ENCODE data around the gene KCTD2.
"Not testable (repeated sequence)": the region's sequence is repeated elsewhere in the genome, so short reads cannot be mapped to it uniquely, and the experiment has no call there.

The KCTD2 gene

DNA sequence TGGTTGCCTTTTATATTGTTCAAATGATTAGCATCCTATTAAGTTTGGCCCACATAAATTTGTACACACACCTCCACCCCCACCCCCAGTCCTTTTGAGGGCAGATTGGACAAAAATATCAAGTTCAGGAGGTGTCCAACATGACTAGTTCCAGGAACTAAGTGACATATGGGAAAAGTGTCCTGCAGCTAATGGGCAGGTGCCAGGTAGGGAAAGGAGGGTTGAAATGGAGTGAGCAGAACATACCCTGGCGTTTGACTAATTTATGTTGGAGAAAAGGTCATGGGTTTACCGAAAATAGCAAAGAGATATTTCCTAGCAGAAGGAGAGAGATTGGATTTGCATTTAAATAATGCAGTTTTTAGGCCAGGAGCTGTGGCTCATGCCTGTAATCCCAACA, 4.9 kb downstream of the KCTD2 start:
- DNase-seq (ENCODE audit: low spot score): no peak

DNA sequence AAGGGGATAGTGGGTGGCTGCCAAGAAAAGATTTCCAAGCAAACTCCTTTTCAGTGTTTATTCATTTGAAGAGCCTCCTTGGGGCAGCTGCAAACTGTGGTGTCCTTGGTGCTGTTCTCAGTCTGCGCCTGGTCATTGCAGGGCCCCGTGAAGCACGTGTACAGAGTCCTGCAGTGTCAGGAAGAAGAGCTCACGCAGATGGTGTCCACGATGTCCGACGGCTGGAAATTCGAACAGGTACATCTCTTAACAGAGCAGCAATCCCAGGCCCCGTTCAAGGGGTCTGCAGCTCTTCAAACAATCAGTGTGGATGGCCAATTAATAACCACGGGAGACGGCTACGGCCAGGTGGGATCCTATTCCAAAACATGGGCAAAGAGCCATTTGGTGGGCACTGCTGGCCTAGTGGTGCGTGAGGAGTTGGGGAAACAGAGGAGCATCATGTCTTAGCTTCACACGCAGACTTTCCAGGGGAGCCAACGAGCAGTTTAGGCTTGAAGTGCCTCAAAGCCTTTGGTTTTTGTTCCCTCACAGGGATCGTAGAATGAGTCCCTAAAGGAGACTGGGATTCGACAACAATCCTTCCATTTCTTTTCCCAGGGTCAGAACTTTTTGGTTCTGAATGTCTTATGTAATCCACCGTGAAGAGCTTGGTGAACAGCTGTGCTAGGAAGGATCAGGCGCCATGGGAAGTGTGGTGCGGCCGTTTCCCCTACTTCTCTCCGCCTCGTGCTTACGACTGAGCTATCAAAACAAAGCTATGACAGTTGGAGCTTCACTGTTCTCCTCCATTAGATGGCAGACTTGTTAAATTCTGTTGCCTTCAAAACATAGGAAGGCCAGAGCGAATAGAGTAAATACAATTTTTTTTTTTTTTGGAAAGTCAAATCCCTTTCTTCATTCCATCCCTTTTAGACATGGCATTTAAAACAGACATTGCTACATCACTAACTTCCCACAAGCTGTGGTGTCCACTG, 12.6 kb downstream of the KCTD2 start:
- peak; percentile 36 for DNase-seq (ENCODE audit: low spot score)

DNA sequence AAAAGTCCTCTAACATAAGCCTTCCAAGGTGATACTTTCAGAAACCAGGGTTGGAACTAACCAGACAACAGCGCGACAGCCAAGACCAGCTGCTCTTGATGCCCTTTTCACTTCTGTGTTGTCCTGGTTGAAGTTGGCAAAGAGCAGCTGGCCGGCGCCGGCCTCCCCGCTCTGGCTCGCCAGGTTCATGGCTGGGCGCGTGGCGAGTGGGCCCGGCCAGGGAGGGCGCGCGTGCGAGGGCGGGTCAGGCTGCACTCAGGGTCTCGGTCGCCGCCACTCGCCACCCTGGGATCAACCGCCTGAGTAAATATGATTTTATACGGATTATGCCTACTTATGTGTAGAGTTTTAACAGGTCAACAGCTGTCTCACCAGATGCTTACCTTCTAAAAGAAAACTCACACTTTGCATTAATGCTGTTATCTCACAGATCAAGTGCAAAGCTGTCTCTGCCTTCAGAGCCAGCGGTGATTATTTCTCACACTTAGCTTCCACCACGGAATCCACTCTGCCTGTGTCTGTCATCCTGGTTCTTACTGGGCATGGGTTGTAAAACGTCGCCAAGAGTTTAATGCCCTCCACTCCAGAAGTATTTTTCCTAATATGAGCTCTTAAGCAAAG, 13.5 kb downstream of the KCTD2 start:
- DNase-seq (ENCODE audit: low spot score): no peak

DNA sequence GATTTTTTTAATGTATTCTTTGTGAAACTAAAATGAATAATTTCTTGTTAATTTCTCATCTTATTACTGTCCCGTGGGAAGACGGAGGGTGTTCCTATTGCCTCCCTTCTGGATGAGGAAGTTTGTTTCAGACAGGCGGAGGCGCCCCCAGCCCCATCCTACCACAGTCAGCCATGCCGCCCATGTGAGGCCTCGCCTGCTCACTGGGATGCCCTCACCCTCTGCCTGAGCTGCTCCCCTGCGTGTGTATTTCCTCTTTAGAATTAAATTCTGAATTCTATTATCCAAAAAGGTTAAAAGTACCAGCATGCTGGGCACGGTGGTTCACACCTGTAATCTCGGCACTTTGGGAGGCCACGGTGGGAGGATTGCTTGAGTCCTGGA, 14.0 kb downstream of the KCTD2 start:
- DNase-seq (ENCODE audit: low spot score): no peak

DNA sequence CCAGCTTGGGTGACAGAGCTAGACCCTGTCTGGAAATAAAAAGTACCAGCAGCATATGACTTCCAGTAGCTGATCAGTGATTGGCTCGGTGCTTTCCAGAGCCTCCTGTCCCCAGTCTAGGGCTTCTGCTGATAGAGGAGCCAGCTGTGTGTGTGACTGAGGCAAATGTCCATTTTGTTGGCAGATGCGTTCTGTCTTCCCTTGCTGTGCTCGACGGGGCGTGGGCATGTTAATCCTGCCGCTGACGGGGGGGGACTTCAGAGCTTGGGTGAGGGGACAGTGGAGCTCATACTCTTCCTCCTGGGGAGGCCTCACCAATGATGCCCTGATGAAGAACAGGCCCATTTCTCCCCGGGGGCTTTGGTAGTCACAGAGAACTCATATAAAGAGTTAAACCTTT, 14.6 kb downstream of the KCTD2 start:
- DNase-seq (ENCODE audit: low spot score): no peak

DNA sequence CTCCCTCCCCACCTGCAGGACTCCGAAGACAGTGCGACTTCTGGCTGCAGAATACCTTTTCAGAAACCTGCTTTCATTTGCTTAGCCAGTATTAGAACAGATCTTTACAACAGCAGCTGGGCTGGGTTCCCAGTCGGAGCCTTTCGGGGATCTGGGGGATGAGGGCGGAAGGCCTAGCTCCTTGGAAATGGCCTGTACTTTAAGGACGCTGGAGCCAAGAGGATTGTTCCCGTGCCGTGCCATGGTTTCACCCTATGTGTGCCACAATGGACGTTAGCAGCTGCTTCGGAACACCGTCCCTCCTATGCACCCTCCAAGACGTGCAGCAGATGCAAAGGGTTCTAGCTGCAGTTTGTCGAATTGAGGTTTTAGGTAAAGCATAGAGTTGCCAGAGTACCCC, 16.2 kb downstream of the KCTD2 start:
- DNase-seq (ENCODE audit: low spot score): no peak

DNA sequence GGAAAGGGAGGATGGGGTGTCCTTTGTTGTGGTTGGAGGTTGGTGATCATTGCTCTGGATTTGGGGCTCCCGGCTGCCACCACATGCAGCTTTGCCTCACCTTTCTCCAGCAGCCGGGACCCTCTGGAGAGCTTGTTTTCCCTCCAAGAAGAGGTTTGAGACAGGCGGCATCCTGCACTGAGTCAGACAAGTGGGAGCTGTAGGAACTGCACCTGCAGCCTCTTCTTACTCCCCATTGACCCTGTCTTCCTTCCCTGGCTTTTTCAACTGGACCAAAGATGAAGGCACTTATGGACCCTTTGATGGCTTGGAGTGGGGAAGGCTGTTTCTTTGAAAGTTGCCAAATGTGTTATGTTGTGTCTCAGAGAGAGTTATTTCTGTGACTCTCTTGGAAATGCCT, 16.6 kb downstream of the KCTD2 start:
- DNase-seq (ENCODE audit: low spot score): no peak

DNA sequence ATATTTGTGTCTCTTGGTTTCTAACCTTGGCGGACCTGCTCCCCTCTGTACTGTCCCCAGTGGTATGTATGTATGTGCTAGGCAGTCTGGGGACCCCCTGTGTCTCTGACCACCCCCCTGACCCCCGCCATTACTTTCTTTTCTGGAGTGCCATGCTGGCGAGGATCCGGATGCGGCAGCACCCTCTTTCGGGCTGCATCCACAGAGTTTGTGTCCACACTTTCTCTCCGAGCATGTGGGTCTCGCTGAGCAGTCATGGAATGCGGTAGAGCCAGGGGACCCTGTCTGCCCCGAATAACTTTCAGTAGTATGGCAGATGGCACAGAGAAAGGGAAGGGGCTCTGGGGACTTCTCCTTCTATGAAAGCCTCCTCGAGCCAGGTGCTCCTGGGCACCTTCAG, 17.0 kb downstream of the KCTD2 start:
- DNase-seq (ENCODE audit: low spot score): no peak

DNA sequence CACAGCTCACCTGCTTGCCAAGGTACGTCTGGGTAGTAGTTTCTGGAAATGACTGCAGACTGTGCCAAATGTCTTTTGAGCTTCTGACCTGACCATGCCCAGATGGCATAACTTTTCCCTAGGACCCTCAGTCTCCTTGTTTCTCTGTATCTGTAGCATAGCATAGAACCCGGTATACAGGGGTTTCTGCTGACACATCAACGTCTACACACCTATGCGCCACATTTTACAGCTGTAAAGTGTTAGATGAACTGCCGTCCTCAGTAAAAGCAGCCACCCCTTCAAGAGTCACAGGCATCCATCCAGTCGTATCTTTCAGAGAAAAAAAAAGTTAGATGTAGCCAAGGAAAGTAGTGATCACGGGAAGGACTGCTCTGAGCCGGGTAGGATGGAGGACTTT, 17.4 kb downstream of the KCTD2 start:
- DNase-seq (ENCODE audit: low spot score): no peak

DNA sequence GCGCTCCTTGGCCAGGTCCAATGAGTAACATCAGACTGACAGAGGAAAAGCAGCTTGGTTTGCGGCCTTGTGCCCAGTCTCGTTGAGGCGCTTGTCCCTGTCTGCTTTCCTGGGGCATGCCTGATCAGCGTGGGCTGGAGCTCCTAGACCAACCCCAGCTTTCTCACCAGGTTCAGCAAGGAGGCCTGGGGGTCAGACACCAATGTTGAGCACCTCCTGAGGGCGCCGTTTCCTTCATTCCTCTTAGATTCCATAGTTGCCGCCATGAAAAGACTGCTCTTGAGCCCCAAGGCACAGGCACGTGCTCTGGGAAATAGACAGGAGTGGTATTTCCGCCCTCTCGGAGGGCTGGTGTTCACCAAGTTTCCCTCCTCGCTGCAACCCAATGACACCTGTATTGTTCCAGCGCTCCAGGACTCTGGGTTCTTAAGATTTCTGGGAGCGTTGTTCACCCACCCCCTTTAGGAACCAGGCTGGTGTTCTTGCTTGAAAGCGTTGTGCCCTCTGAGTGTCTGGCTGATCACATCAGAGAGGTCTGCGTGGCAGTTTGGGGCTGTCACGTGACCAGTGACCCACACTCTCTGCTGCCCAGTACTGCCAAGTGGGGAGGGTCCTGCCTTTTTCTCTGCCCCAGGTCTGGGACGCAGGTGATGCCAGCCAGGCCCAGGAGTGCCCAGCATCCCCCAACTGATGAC, 18.0 kb downstream of the KCTD2 start:
- no peak for DNase-seq (ENCODE audit: low spot score)

DNA sequence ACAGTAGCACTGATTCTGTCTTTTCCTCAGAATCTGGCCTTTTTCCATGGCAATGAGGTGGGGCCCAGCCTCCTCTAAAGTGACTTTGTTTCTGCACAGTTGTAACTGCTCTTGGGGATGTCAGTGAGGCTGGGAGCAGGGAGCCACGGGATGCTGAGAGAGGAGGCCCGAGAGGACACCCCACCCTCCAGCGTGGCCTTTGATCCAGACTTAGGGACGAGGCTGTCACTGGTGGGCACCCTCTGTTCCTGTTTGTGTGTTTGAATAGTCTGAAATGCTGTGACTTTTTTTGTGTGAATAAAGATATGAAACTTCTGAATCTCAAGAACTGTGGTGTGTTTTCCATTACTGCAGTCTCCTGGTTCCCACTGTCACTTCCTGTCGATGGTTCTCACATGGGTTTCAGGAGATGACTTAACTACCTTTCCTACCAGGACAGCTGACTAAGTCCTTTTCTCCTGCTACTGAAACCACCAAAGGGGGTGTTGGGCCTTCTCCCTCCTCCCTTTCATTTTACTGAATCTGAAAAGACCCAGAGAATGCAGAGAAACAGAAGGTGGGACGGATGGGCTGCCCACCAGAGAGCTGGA, 18.6 kb downstream of the KCTD2 start:
- no peak for DNase-seq (ENCODE audit: low spot score)

DNA sequence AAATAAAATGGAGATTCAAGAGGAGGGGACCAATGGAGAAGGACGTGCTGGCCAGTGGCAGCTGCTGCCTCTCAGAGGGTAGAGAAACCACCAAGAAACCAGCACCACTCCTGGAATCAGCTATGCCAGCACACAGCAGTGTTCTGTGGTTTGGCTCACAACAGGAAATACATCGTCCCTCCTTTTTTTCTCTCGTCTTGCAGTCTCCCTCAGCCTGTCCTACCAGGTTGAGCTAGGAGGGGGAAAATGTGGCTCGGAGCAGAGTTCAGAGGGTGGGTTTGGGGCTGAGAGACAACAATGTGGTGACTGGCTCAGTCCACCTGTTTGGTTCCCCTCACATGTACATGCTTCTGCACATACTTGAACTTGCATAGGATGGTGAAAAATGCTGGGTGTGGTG, 20.8 kb downstream of the KCTD2 start:
- no peak for DNase-seq (ENCODE audit: low spot score)

DNA sequence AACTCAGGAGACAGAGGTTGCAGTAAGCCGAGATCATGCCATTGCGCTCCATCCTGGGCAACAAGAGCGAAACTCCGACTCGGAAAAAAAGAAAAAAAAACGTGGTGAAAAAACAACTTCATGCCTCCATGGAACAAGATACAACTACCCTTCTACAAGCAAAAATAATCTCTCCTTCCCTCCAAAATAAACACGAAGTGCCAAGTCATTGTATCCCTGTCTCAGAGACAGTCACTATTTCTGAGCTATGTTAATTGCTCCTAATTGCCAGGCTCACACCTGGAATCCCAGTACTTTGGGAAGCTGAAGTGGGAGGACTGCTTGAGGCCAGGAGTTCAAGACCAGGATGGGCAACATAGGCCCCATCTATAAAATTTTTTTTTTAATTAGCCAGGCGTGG, 21.7 kb downstream of the KCTD2 start:
- no peak for DNase-seq (ENCODE audit: low spot score)

DNA sequence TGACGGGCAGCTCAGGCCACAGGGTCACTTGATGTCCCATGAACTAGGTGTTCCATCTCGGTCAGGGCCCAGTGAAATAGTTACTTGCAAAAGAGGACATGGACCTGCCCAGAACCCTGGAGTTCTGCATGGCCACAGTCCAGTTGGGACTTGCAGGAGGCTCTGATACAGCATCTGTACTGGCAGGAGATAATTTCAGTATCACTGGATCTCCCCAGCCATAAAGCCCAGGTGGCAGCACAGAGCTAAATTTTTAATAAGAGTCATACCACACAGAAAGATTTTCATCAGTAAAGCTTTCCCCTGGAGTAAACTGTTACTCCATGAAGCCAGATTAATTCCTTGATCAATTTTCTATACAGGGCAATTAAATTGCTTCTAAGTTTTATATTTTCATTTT, 22.8 kb downstream of the KCTD2 start:
- peak; percentile 45 for DNase-seq (ENCODE audit: low spot score)

DNA sequence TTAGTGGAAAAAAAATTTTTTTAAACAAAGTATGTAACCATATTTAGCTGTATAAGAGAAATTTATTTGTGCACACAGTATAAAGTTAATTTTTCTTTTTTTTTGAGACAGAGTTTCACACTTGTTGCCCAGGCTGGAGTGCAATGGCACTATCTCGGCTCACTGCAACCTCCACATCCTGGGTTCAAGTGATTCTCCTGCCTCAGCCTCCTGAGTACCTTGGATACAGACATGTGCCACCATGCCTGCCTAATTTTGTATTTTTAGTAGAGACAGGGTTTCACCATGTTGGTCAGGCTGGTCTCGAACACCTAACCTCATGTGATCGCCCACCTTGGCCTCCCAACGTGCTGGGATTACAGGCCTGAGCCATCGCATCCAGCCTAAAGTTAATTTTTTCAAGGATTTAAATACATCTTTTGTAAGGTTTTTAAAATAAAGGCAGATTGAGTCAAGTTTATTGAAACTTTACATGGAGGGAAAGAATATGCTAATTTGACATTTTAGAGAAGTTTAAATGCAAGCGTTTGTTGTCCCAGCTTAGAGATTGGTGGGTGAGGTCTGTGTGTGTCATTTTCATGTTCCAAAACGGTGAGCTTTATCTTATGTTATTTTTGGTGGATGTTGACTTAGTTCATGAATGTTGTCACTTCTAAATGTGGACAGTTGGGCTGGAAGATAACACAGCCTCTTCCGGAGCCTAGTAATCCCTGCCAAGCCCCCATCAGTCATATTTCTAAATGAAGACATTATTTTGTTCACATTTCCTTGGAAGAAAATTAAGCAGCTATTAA, 24.6 kb downstream of the KCTD2 start:
- not testable (repeated sequence) for DNase-seq (ENCODE audit: low spot score)

DNA sequence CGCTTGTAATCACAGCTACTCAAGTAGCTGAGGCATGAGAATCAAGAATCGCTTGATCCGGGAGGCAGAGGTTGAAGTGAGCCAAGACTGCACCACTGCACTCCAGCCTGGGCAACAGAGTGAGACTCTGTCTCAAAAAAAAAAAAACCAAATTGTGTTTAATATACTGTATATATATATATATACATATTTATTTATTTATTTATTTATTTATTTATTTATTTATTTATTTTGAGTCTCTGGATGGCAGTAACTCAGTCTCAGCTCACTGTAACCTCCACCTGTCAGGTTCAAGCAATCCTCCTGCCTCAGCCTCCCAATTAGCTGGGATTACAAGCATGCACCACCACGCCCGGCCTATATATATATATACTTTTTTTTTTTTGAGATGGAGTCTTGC, 25.9 kb downstream of the KCTD2 start:
- not testable (repeated sequence) for DNase-seq (ENCODE audit: low spot score)

DNA sequence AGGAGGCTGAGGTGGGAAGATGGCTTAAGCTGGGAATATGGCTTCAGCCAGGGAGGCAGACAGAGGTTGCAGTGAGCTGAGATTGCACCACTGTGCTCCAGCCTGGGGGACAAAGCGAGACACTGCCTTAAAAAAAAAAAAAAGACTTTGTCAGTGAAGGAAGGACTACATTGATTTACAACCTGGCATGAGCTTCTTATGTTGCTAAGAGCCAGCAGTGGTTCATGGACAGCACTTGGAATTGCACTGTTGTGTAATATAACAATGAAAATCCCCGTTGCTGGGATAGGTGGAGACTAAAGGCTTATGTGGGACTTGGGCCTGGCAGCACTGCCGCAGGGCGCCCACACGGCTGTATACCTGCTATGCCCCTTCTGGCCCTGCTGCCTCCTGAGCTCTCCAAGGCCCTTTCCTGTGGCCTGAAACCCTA, 26.6 kb downstream of the KCTD2 start:
- no peak for DNase-seq (ENCODE audit: low spot score)

DNA sequence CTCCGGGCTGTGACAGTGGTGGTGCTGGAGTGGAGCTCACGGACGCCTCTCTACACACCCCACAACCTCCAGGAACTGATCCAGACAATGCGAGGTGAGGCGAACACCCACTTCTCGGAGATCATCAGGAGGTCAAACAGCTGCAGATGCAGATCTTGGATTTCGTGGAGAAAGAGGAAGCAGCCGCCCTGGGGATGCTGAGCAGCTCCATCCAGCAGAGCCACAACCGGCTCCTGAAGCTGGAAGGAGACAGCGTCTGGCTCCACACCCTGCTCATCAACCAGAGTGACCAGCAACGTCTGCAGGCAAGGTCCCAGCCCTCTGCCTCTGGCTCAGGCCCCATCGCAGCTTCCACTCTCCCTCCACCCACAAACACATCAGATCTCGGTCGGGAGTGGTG, 27.5 kb downstream of the KCTD2 start:
- DNase-seq (ENCODE audit: low spot score): no peak

DNA sequence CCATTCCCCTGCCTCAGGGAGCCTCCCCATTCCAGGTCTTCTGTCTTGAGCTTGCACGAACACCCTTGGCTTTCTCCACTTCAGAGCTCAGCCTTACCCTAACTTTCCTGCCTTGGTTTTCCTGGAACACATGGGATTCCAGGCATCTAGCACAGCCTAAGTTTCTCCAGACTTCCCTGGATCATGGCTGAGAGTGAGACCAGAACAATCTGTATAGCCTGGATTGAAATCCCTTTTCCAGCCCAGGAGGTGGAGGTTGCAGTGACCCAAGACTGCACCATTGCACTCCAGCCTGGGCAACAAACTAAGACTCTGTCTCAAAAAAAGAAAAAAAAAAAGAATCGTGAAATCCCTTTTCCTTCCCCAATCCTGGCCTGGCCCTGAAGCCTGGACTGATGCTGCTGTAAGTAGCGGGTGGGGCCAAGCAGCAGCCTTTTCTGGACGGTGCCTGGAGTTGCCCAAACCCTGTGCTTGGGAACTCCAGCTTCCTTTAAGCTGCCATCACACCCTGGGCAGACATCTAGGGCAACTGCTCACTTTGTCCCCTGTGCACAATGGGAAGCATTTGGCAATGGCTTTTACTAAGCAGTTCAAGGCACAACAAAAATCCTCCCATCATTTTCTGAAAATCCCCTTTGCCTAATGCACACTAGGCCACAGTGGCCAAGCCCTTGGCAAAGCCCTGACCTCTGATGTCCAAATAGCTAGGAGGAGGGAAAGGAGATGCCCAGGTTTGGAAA, 28.7 kb downstream of the KCTD2 start:
- no peak for DNase-seq (ENCODE audit: low spot score)

DNA sequence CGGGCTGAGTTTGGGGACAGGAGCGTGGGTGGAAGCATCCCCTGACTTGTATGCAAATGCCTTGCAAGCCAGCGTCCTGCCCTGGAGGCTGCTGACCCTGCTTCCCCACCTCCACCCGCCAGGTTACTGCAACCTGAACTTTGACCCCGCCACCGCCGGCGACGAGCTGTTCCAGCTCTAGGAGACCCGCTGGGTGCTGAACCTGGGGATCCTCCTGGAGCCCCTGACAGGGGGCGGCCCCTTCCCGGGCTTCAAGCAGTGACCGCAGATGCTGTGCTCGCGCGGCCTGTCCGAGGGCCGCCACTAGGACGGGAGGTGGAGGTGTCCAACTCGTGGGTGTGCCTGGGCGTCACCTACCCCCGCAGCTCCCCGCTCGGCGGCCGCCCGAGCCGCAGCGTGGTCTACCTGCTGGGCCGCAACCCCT, 30.1 kb downstream of the KCTD2 start:
- DNase-seq (ENCODE audit: low spot score): no peak
